ENCODE measurements around the gene HDAC4.

DNA sequence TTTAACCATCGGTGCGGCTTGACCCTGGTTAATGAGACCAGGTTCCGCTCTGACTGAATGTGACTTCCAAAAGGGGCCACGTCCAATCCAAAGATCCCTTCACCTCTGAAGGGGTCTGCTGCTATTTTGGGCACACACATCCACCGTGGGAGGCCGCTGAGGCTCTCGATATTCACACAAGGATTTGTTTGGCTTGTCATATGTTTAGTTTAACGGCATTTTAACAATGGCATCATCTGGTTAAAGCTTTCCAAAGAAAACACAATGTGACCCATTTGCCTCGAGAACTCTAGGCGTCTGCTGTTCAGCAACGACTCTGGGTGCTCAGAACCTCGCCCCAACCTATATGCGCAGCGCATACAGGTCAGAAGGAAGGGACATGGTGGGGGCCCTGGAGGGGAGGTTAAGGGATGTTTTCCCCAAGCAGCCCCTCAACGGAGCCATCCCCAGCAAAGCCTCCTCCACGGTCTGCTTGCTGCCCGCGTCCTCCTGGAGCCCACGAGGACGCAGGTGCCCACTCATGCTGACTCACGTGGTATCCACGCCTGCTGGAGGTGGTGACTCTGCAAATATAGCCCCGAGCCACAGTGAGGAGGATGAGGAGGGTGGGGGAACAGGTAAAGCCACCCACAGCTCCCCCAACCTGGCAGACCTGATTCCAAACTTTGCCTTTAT is 260.3 kb downstream of the HDAC4 start:
- TF ChIP-seq YY1 (IDR thresholded peaks at IDR 0.05; ENCODE audit: insufficient read depth, insufficient read length) (no peak), ZNF274 (IDR thresholded peaks at IDR 0.05; ENCODE audit: low read depth, low read length) (no peak), SUZ12 (IDR thresholded peaks at IDR 0.05; ENCODE audit: extremely low read depth, insufficient read depth, insufficient read length) (no peak)
